Upper lobe of left lung (tissue), 4 donors: ENCODE results near the gene MEPCE.
"Not testable (repeated sequence)": the region's sequence is repeated elsewhere in the genome, so short reads cannot be mapped to it uniquely, and the experiment has no call there.

ENCODE experiments used
- EP300 ChIP-seq, 4 donors: sonication (generic); formaldehyde crosslinking; IDR thresholded peaks; one replicate each; pipeline ENCODE4 v1.5.1; 2017; ENCODE audit warnings: antibody characterized with exemption in 4 of 4, control low read depth in 2 of 4
- POLR2A ChIP-seq, 4 donors: fragments of 450-650 bp; IDR thresholded peaks; one replicate each; pipeline ENCODE4 v1.5.1; 2016 to 2017; ENCODE audit warnings: antibody characterized with exemption in 4 of 4, mild to moderate bottlenecking in 2 of 4
- POLR2AphosphoS5 ChIP-seq, 2 donors: sonication (generic); formaldehyde crosslinking; IDR thresholded peaks; one replicate each; pipeline ENCODE4 v1.5.1; 2017; ENCODE audit warnings: antibody characterized with exemption in 2 of 2
- TF ChIP-seq, protein P1 (sequence below), 6 experiments: fragments of 450-650 bp in 4 of 6; fragments of 200-600 bp in 2 of 6; sonication (generic) in 2 of 6; IDR thresholded peaks; one replicate each; pipeline ENCODE4 v1.5.1; 2016 to 2019; ENCODE audit warnings: antibody characterized with exemption in 6 of 6

DNA sequence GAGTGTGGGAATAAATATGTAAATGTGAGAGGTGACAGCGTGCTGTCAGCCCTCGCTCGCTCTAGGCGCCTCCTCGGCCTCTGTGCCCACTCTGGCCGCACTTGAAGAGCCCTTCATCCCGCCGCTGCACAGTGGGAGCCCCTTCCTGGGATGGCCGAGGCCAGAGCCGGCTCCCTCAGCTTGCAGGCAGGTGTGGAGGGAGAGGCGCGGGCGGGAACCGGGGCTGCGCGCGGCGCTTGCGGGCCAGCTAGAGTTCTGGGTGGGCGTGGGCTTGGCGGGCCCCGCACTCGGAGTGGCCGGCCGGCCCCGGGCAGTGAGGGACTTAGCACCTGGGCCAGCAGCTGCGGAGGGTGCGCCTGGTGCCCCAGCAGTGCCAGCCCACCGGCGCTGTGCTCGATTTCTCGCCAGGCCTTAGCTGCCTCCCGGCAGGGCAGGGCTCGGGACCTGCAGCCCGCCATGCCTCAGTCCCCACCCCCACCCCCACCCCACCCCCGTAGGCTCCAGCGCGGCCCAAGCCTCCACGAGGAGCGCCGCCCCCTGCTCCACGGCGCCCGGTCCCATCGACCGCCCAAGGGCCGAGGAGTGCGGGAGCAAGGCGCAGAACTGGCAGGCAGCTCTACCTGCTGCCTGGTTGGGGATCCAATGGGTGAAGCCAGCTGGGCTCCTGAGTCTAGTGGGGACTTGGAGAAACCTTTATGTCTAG lies 47.9 kb upstream of the MEPCE start:
- TF ChIP-seq, protein P1, sequence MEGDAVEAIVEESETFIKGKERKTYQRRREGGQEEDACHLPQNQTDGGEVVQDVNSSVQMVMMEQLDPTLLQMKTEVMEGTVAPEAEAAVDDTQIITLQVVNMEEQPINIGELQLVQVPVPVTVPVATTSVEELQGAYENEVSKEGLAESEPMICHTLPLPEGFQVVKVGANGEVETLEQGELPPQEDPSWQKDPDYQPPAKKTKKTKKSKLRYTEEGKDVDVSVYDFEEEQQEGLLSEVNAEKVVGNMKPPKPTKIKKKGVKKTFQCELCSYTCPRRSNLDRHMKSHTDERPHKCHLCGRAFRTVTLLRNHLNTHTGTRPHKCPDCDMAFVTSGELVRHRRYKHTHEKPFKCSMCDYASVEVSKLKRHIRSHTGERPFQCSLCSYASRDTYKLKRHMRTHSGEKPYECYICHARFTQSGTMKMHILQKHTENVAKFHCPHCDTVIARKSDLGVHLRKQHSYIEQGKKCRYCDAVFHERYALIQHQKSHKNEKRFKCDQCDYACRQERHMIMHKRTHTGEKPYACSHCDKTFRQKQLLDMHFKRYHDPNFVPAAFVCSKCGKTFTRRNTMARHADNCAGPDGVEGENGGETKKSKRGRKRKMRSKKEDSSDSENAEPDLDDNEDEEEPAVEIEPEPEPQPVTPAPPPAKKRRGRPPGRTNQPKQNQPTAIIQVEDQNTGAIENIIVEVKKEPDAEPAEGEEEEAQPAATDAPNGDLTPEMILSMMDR (IDR thresholded peaks at IDR 0.05) = not testable (repeated sequence)
- TF ChIP-seq EP300, POLR2A, POLR2AphosphoS5 (IDR thresholded peaks at IDR 0.05): not testable (repeated sequence)
